NCI-H2081 (cell line): ENCODE data around the gene ZNF850.

Experiments used
- DNase-seq, 2 experiments: peaks; one replicate each; lab custom pipeline; 2025; lab: John Stamatoyannopoulos, UW

Gene ZNF850

DNA sequence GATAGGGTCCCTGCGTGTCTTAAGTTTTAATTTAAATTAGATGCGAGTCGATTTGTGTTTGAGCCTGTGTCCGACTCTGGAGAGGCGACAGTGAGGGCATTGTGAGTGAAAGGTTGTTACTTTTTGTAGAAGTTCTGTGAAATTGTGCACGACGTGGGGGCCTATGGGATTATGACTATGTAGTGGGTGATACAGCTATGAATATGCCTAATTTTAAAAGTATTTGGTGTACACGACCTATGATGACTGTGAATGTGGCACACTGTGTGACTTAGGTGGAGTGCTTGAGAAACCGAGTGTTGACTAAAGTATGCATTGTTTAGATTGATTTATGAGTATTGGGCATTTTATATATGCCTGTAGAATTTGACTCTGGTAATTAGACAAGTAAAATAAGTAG is 84.5 kb downstream of the ZNF850 start:
- no peak for DNase-seq

GRCh38 chr19:36687214-36688056 is 85.2 kb downstream of the ZNF850 start, which contains the start of gene ZNF567:
Gene ZNF567 (plus strand): TSS chr19:36687612. CDS start chr19:36694868, 7,256 bp downstream.
- DNase-seq: peak; percentile 95 to 96

DNA sequence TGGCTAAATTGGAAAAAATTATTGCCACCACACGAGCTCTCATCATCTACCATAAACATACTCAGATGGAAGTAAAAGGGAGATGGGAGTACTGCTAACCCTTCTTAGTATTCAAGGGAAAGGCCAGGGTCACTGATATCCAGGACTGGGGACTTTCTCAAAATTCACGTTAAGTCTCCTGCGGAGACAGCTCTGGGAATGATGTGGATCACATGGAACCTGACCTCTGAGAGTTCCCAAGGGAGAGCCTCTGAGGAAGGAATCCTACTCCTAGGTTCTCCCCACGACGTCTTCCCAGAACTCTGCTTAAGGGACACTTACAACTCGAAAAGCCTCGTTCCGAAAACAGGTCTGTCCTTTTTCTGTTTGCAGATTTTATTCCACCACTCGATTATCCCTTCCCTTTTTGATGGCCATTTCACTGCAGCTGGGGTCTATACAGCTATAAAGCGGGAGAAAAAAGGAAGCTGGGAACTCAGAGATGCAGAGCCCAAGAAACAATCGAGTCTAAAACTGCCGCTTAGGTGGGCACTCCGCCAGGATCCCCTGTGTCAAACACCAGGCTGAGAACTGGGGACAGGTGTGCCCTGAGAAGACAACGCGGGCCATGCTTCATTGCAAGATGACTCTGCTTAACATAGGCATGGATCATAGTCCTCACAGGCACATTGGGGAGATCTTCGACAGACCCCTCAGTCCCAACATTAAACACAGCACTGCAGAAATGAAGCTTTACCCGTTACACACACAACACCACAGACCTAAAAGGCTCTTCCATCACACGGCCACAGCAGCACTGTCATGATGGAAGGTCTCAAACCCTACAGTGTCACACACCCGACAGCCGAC is 86.0 kb downstream of the ZNF850 start:
- peak in 1 of 2 experiments; percentile 8 for DNase-seq

- DNase-seq: no peak
Measured at GRCh38 chr19:36685835-36686234, 86.8 kb downstream of the ZNF850 start.

DNA sequence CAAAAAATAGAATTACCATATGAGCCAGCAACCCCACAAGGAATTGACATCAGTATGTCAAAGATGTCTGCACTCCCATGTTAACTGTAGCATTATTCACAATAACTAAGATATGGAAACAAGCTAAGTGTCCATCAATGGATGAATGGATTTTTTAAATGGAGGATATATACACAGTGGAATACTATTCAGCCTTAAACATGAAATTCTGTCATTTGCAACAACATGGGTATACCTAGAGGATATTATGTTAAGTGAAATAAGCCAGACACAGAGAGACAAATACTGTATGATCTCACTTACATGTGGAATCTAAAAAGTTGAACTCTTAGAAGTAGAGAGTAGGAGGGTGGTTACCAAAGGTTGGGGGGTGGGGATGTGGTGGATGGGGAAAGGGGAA is 93.2 kb downstream of the ZNF850 start:
- DNase-seq: no peak

DNA sequence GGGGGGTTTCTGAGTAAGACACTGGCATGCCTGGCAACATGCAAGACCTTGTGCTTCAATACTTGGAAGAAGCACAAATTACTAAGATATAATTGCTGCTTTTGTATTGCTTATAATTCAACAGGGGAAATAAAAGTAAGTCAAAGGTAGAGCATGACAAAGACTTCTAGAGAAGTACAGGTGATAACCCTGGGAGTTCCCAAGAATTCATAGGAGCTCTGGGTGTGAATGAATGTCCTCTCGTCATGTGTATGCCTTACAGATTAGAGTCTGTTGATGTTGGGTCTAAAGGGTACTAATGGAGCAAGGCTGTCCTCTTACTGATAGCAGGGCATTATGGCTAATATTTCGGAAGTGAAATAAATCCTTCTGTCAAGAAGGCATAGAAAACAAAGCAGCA is 98.4 kb downstream of the ZNF850 start:
- no peak for DNase-seq

DNA sequence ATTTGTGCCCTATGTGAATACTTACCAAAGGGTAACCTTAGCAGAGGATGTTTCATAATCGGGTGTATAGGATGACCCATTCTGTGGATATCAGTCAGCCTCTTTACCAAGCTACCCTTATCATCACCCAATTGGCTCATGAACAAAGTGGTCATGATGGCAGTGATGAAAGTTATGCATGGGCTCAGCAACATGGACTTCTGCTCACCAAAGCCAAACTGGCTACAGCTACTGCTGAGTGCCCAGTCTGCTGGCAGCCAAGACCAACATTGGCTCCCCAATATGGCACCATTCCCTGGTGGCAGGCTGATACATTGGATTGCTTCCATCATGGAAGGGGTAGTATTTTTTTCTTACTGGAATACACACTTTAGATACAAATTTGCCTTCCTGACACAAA is 100.2 kb downstream of the ZNF850 start:
- DNase-seq: no peak

GRCh38 chr19:36668646-36669045 is 104.0 kb downstream of the ZNF850 start:
- DNase-seq: no peak

- DNase-seq: no peak
Measured at GRCh38 chr19:36665832-36666231, 106.8 kb downstream of the ZNF850 start.
